PC-9 (cell line): ENCODE data around the gene MTHFD1L.

Experiments
- CTCF ChIP-seq: fragments of 200-600 bp; sonication (generic); conservative IDR thresholded peaks from 2 replicates; pipeline ENCODE4 v1.6.1; 2017; ENCODE audit warnings: mixed run types, antibody characterized with exemption, mild to moderate bottlenecking, moderate library complexity
- EZH2 ChIP-seq: fragments of 200-600 bp; sonication (generic); IDR thresholded peaks from 2 replicates; pipeline ENCODE4 v1.8.0; 2017; ENCODE audit warnings: antibody characterized with exemption, low read depth

GRCh38 chr6:151005896-151006632, 140.6 kb downstream of the MTHFD1L start:
- no peak for TF ChIP-seq CTCF
- no peak for TF ChIP-seq EZH2
